Amniotic epithelial cell (primary cell): Measurements from ENCODE around the gene PCDHB16.

ENCODE experiments used
- DNase-seq: peaks from one replicate; pipeline ENCODE4 v3.0.0-alpha.2; 2010; ENCODE audit warnings: low read depth

Gene PCDHB16

GRCh38 chr5:141234109-141234667 lies 52.0 kb downstream of the PCDHB16 start:
- DNase-seq = peak; percentile 2
